Stimulated activated CD4-positive, alpha-beta T cell treated with anti-CD3 and anti-CD28 coated beads, Interleukin-12 subunit alpha, Interleukin-12 subunit beta, amount 100 ng/mL, for 24 hours (primary cell): ENCODE results near the gene AFDN.

Experiments used
- DNase-seq, 2 experiments: peaks; one replicate each; pipeline ENCODE4 v3.0.0-alpha.2; 2020; ENCODE audit warnings: low read depth in 2 of 2

The AFDN gene

GRCh38 chr6:167917551-167918154, 90.9 kb downstream of the AFDN start:
- DNase-seq = no peak

DNA sequence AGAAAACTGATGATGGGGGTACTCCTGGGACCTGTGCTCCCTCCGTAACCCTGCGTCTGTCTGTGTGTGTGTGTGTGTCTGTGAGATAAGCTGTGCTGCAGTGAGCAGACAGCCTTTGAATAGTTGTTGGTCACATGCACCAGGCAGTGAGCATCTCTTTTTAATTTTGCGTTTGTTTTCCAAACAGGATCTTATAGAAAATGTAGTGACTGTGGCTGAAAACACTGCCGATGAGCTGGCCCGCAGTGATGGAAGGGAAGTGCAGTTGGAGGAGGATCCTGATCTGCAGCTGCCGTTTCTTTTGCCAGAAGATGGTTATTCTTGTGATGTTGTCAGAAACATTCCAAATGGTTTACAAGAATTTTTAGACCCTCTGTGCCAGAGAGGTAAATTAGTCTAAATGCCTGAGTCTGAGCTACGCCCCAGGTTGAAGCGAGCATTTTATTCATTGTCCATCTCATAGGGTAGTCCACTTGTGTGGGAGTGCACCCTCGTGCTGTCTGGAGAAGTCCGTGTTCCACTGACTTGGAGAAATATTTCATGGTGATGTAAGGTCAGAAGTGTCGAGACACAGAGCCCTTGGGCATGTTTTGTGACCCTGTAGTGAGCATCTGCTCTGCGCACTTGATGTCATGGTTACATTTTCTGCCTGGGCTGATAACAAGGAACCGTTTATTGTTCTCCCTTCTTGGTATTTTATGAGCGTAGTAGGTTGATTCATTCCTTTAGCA, 92.0 kb downstream of the AFDN start:
- no peak for DNase-seq

- no peak for DNase-seq
Measured at GRCh38 chr6:167919349-167919748, 92.6 kb downstream of the AFDN start.

- DNase-seq = no peak
Measured at GRCh38 chr6:167920165-167920564, 93.5 kb downstream of the AFDN start.

DNA sequence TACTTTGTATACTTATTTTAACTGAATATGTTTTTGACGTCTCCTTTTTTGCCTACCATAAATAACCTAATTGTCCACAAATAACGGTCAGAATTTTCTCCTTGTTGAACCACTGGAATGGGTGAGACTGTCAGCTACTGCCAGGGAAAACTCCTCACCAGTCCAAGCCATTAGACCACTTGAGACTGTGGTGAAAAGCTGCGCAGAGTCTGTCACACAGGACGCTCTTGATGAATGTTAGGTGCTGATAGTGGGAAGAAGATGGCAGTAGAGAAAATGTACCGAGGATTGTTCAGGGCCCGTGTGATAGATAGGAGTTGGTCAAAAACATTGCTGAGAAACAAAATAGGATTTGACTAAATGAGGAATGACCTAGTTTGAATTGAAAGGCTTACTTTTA, 95.1 kb downstream of the AFDN start:
- no peak for DNase-seq

GRCh38 chr6:167925026-167925425, 98.3 kb downstream of the AFDN start:
- DNase-seq = no peak

- no peak for DNase-seq
Measured at GRCh38 chr6:167927246-167927645, 100.5 kb downstream of the AFDN start.

GRCh38 chr6:167928111-167928510, 101.4 kb downstream of the AFDN start:
- no peak for DNase-seq

DNA sequence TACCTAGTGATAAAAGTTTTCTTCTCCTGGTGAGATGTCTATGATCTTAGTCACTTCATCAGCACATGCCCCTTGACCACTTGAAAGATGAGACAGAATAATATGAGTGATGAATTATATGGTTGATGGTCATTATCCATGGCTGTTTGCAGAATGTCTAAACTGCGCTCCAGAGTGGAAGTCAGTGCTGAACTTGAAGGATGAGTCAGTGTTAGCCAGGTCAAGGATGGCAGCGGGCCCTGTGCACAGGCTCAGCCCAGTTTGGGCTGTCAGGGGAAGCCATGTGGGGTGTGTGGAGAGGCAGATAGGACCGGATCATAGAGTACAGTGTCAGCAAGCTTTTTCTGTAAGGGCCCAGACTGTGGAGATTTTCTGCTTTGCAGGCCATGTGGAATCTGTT, 103.6 kb downstream of the AFDN start:
- DNase-seq = no peak

- DNase-seq = no peak
Measured at GRCh38 chr6:167932468-167933276, 106.0 kb downstream of the AFDN start.

GRCh38 chr6:167933290-167933689, 106.6 kb downstream of the AFDN start:
- no peak for DNase-seq

- no peak for DNase-seq
Measured at GRCh38 chr6:167933847-167934246, 107.1 kb downstream of the AFDN start.

- no peak for DNase-seq
Measured at GRCh38 chr6:167934426-167934864, 107.7 kb downstream of the AFDN start.

DNA sequence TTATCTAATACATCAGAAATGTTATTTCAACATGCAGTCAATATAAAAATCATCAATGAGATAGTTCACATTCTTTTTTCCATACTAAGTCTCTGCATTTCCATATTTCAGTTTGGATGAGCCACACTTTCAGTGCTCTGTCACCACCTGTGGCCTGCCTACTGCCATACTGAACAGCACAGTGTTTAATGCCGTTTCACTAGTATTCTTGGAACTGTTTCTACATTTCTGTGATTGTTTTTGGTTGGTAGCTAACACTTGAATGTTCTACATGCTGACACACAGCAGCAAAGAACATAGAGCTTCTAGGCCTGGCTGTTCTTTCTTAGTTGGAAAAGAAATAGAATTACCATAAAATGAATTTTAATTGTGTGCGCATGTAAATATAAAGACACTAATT, 109.3 kb downstream of the AFDN start:
- no peak for DNase-seq

DNA sequence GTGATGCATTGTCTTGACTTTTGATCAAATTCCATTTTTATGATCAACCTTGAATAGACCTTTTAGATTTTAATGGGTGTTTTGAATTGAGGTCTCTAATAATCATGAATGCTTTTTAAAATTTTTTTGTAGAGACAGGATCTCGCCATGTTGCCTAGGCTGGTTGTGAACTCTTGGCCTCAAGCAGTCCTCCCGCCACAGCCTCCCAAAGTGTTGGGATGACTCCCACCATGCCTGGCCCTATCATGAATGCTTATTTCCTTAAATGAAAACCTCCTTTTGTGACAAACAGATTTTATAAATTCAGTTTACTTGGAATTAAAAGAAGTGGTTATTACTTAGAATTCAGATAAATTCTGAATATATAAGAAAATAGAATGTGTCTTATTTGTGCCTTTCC, 110.6 kb downstream of the AFDN start:
- DNase-seq = no peak

DNA sequence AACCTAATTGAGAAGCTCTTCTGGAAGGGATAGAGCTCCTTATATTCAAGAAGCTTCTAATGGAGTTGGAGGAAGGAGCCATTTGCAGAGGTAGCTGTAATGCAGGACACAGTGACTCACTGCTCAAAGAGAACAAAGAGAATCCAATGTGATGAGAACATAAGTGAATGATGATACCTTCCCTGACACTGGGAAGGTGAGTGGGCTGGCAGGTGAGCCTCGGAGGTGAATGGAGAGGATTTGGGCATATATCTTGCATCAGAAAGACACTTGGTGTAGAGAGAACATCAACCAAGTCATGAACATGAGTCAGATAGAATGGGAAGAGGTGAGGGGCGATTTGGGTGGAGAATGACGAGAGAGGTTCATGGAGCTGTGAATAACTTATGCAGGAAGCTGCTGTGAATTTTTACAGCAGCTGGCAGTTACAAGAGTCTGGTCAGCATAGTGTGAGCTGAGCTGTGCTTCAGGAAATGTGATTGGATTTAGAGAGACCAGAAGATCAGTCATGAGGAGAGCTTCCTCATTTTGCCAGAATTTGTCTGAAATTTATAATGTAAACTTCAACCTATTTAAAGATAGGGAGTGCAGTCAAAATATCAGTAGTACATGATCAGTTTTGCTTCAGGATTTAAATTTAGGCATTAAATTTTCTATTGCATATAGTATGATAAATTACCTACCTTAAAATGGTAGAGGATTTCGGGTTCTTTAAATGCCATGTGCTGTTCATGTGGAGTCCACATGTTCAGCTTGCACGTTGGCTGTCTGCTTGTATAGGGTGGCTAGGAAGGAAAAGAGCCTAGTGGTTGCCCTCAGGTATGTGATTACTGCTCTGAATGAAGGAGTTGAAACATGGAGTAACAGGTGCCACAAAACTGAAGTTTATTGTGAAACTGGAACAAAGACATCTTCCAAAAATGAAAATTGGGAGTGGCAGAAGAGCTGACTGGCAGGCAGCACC, 111.5 kb downstream of the AFDN start:
- DNase-seq = no peak

DNA sequence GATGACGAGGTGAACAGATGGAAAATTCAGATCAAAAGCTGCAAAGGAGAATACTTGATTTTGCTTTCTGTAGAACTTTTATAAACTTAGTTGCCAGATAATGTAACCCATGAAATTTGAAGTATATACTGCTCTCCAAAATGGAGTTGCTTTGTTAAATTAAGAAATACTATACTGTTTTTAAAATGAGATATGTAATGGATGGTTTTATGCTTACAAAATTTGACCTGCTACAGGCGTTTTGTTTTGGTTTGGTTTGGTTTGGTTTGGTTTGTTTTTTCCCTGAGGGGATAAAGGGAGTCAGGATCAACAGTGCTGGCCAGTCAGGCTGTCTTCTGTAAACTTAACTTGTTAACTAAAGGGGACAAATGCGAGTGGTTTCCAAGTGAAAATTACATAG, 115.1 kb downstream of the AFDN start:
- no peak for DNase-seq

GRCh38 chr6:167944130-167944529, 117.4 kb downstream of the AFDN start:
- DNase-seq = no peak

DNA sequence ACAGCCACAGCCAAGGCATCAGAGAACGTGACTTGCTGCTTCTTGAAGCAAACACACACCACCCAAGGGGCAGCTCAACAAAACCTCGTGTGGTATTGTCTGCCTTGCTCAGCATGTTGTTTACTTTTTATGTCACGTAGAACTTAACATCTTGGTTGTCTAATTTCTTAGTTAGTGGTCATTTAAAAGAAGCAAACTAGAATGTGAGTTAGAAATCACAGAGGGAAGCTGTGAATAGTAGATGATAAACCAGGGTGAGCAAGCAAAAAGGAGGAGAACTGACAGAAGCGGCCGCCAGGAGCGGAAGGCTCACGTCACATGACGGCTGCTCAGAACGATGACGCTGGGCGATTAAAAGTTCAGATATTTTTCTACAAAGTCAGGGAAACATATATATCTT, 119.3 kb downstream of the AFDN start:
- no peak for DNase-seq

DNA sequence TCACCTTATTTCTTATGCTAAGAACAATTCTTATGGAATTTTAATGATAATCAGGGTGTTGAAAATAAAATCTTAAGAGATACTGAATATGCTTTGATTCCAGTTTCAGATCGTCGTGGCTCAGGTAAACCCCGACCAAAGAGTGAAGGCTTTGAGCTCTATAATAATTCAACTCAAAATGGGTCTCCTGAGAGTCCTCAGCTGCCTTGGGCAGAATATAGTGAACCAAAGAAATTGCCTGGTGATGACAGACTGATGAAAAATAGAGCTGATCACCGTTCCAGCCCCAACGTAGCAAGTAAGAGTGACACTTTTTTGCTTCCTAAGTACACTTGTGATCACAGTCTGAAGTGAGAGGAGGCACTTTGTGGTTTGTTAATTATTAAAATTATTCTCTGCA, 119.9 kb downstream of the AFDN start:
- no peak for DNase-seq

DNA sequence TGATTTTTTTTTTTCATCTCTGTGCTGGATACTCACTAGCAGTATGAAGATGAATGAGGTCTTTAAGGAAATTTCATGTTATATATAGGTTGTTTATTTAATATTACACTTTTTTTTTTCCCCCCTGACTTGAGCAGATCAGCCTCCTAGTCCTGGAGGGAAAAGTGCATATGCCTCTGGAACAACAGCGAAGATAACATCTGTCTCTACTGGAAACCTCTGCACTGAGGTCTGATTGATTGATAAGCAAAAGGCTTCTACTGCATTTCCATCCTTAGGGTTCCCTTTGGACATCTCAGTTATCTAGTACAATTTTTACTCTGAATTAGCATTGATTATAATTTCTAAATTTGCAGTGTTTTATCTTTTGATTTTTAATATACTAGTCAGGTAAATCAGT, 121.0 kb downstream of the AFDN start:
- no peak for DNase-seq

DNA sequence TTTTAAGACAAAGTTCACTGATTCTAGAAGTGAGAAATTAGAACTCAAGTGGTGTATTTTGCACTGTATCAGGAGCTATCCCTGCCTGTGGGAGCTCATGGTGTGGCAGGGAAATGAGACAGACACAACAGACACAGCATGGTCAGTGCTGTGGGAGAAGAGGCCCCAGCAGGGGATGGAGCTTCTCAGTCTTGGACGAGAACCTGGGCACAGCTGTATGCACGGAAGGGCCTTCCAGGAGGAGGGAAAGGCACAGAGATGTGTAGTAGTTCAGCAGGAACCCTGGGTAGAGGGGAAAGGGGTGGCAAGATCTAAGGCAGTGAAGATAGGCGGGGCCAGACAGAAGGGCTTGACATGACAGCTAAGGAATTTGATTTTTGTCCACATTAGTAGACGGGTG, 122.0 kb downstream of the AFDN start:
- DNase-seq = no peak
